GM23338 (cell line): ENCODE measurements around the gene ARCN1. TPM values are rescaled to one million over a fixed set of nuclear protein-coding genes. Genes with fewer than 3 reads are reported as not detected.

Experiments used
- ATAC-seq: fragments of 200-7000 bp; cut with Tn5 transposase; 3 replicates; pipeline ENCODE4 v1.9.1; 2020
- DNase-seq: peaks from one replicate; pipeline ENCODE4 v3.0.0-alpha.2; 2015; ENCODE audit warnings: low spot score
- H2AFZ ChIP-seq: fragments of 200-600 bp; sonication (generic); 2 replicates; pipeline ENCODE4 v1.8.0; 2016; ENCODE audit warnings: antibody characterized with exemption, mild to moderate bottlenecking, moderate library complexity
- H3F3A ChIP-seq: fragments of 200-600 bp; sonication (generic); replicated peaks from 2 replicates; pipeline ENCODE4 v1.8.0; 2017; ENCODE audit warnings: antibody characterized with exemption, mixed run types, low read depth
- H3K27ac ChIP-seq: fragments of 200-600 bp; sonication (generic); 2 replicates; pipeline ENCODE4 v1.6.1; 2016; ENCODE audit warnings: low read depth
- H3K27me3 ChIP-seq: fragments of 200-600 bp; sonication (generic); 2 replicates; pipeline ENCODE4 v1.8.0; 2016; ENCODE audit warnings: mild to moderate bottlenecking, mixed run types, moderate library complexity; ENCODE audit not compliant: insufficient read depth
- H3K36me3 ChIP-seq: fragments of 200-600 bp; sonication (generic); 2 replicates; pipeline ENCODE4 v1.8.0; 2016; ENCODE audit warnings: mild to moderate bottlenecking; ENCODE audit not compliant: insufficient read depth
- H3K4me1 ChIP-seq: fragments of 200-600 bp; sonication (generic); 2 replicates; pipeline ENCODE4 v1.8.0; 2016; ENCODE audit warnings: mild to moderate bottlenecking, moderate library complexity; ENCODE audit not compliant: insufficient read depth
- H3K4me2 ChIP-seq: fragments of 200-600 bp; sonication (generic); 2 replicates; pipeline ENCODE4 v1.7.1; 2017; ENCODE audit warnings: mixed run types
- H3K4me3 ChIP-seq: fragments of 200-600 bp; sonication (generic); 2 replicates; pipeline ENCODE4 v1.6.1; 2016; ENCODE audit warnings: mixed run types
- H3K79me2 ChIP-seq: fragments of 200-600 bp; sonication (generic); replicated peaks from 2 replicates; pipeline ENCODE4 v1.8.0; 2017; ENCODE audit warnings: mild to moderate bottlenecking; ENCODE audit not compliant: insufficient read depth
- H3K9me2 ChIP-seq: fragments of 200-600 bp; sonication (generic); 2 replicates; pipeline ENCODE4 v1.8.0; 2017; ENCODE audit not compliant: insufficient read depth
- H4K20me1 ChIP-seq: fragments of 200-600 bp; sonication (generic); replicated peaks from 2 replicates; pipeline ENCODE4 v1.8.0; 2017; ENCODE audit warnings: mild to moderate bottlenecking; ENCODE audit not compliant: insufficient read depth
- H3K27ac Mint-ChIP-seq: 2 replicates; pipeline ENCODE4 v1.8.0; 2020; ENCODE audit warnings: inconsistent platforms, mild to moderate bottlenecking, moderate library complexity, mixed read lengths
- H3K27me3 Mint-ChIP-seq: 3 replicates; pipeline ENCODE4 v1.8.0; 2022; ENCODE audit warnings: low read depth, mild to moderate bottlenecking, moderate library complexity, mixed read lengths, inconsistent platforms; ENCODE audit not compliant: insufficient read depth, poor library complexity
- H3K36me3 Mint-ChIP-seq: 3 replicates; pipeline ENCODE4 v1.8.0; 2021; ENCODE audit warnings: low read depth, mild to moderate bottlenecking, inconsistent platforms, moderate library complexity, mixed read lengths
- H3K4me1 Mint-ChIP-seq: 3 replicates; pipeline ENCODE4 v1.8.0; 2020; ENCODE audit warnings: mild to moderate bottlenecking, inconsistent platforms, mixed read lengths
- H3K4me3 Mint-ChIP-seq: 3 replicates; pipeline ENCODE4 v1.8.0; 2021; ENCODE audit warnings: moderate library complexity, mild to moderate bottlenecking, inconsistent platforms, mixed read lengths
- H3K9me3 Mint-ChIP-seq: 3 replicates; pipeline ENCODE4 v1.8.0; 2020; ENCODE audit warnings: moderate library complexity, mild to moderate bottlenecking, inconsistent platforms, mixed read lengths
- CREB1 ChIP-seq: fragments of 250-450 bp; sonication (Bioruptor Pico); IDR thresholded peaks from 2 replicates; pipeline ENCODE4 v1.5.0; 2020; ENCODE audit warnings: low read depth, mild to moderate bottlenecking, moderate library complexity
- CTCF ChIP-seq, 2 experiments: fragments of 200-600 bp in 1 of 2; sonication (generic) in 1 of 2; conservative IDR thresholded peaks; 2 replicates each; pipeline versions ENCODE4 v1.5.1 to v1.6.1; 2016 to 2017; ENCODE audit warnings: antibody characterized with exemption in 2 of 2, low read depth in 2 of 2, mild to moderate bottlenecking in 2 of 2, moderate library complexity in 1 of 2
- ETS1 ChIP-seq: IDR thresholded peaks from 2 replicates; pipeline ENCODE4 v1.6.1; 2016; ENCODE audit warnings: antibody characterized with exemption
- EZH2 ChIP-seq: fragments of 200-600 bp; sonication (generic); IDR thresholded peaks from one replicate; pipeline ENCODE4 v1.8.0; 2017; ENCODE audit warnings: antibody characterized with exemption, mild to moderate bottlenecking, low read depth; ENCODE audit not compliant: unreplicated experiment
- EZH2phosphoT487 ChIP-seq: fragments of 200-600 bp; sonication (generic); IDR thresholded peaks from one replicate; pipeline ENCODE4 v1.8.1; 2018; ENCODE audit warnings: antibody characterized with exemption; ENCODE audit not compliant: unreplicated experiment
- JUNB ChIP-seq: IDR thresholded peaks from one replicate; pipeline ENCODE4 v1.6.1; 2016; ENCODE audit warnings: antibody characterized with exemption; ENCODE audit not compliant: unreplicated experiment
- NANOG ChIP-seq: IDR thresholded peaks from 2 replicates; pipeline ENCODE4 v1.6.1; 2016; ENCODE audit warnings: antibody characterized with exemption, borderline replicate concordance
- POLR2AphosphoS5 ChIP-seq: IDR thresholded peaks from 2 replicates; pipeline ENCODE4 v1.6.1; 2016; ENCODE audit warnings: antibody characterized with exemption, low read depth
- REST ChIP-seq: IDR thresholded peaks from one replicate; pipeline ENCODE4 v1.6.1; 2018; ENCODE audit warnings: antibody characterized with exemption; ENCODE audit not compliant: unreplicated experiment
- STAT1 ChIP-seq: IDR thresholded peaks from one replicate; pipeline ENCODE4 v1.6.1; 2016; ENCODE audit warnings: antibody characterized with exemption; ENCODE audit not compliant: unreplicated experiment
- ZNF114 ChIP-seq: fragments of 250-450 bp; sonication (Bioruptor Pico); IDR thresholded peaks from 2 replicates; pipeline ENCODE4 v1.5.0; 2020; ENCODE audit warnings: mild to moderate bottlenecking, moderate library complexity
- ZNF331 ChIP-seq: fragments of 250-450 bp; sonication (Bioruptor Pico); IDR thresholded peaks from 2 replicates; pipeline ENCODE4 v1.5.0; 2020; ENCODE audit warnings: low read depth, mild to moderate bottlenecking, moderate library complexity
- ZNF462 ChIP-seq: fragments of 250-450 bp; sonication (Bioruptor Pico); IDR thresholded peaks from 2 replicates; pipeline ENCODE4 v1.5.0; 2020; ENCODE audit warnings: mild to moderate bottlenecking, moderate library complexity
- polyA plus RNA-seq: library from polyadenylated mRNA; unstranded; fragments of >200 nt; fragmentation: Nextera tagmentation; extraction: Ambion mirVana; gene quantifications from 2 replicates; pipeline ENCODE4 v1.2.1, GENCODE V29; 2016
- total RNA-seq: library from RNA; depleted of rRNA; stranded (reverse); fragments of >200 nt; shearing (Covaris generic); gene quantifications from 2 replicates; pipeline ENCODE4 v1.2.3, GENCODE V29; 2014

The ARCN1 gene
- total and polyA plus RNA-seq, 2 experiments from 2014 or later: 79.9 to 106 TPM

GRCh38 chr11:118643142-118643994 is 71.2 kb downstream of the ARCN1 start:
- H3K9me2 ChIP-seq: no peaks in the 10 kb centered on the region
- no peak overlapping the region for H3K4me3 Mint-ChIP-seq
- H3K36me3 ChIP-seq: peaks cover 16% of the 10 kb centered on the region
- H4K20me1 ChIP-seq: peaks cover 18% of the 10 kb centered on the region; the same call in 1 of the 2 replicates
- H3K79me2 ChIP-seq: no peaks in the 10 kb centered on the region
- peaks cover 2% of the 10 kb centered on the region for H3K27me3 Mint-ChIP-seq
- H3K4me2 ChIP-seq: no peak overlapping the region
- TF ChIP-seq NANOG (no peak), POLR2AphosphoS5 (no peak), ZNF331 (CRISPR knock-in tag) (no peak), EZH2phosphoT487 (no peak), ZNF462 (CRISPR knock-in tag) (no peak), REST (no peak), CTCF (conservative IDR thresholded peaks at IDR 0.05; ENCODE audit: low read depth in 2 of 2) (no peak), JUNB (no peak), EZH2 (no peak), ZNF114 (CRISPR knock-in tag) (no peak), ETS1 (no peak), STAT1 (no peak), CREB1 (CRISPR knock-in tag) (no peak)
- H3K9me3 Mint-ChIP-seq: no peaks in the 10 kb centered on the region; the same call in 2 of the 3 replicates
- H2AFZ ChIP-seq: no peak overlapping the region
- H3F3A ChIP-seq: no peaks in the 10 kb centered on the region
- no peak overlapping the region for H3K27ac Mint-ChIP-seq
- no peaks in the 10 kb centered on the region for H3K4me1 ChIP-seq
- no peaks in the 10 kb centered on the region for H3K27me3 ChIP-seq
- H3K27ac ChIP-seq: no peak overlapping the region
- no peaks in the 10 kb centered on the region for H3K4me1 Mint-ChIP-seq
- peaks cover 43% of the 10 kb centered on the region for H3K36me3 Mint-ChIP-seq
- H3K4me3 ChIP-seq: no peak overlapping the region
- ATAC-seq (no peak), DNase-seq (no peak)
